Stimulated activated CD8-positive, alpha-beta memory T cell treated with anti-CD3 and anti-CD28 coated beads, Interleukin-4, amount 100 ng/mL, for 4 hours (primary cell): ENCODE results near the gene OGFOD3.
"Not testable (repeated sequence)": the region's sequence is repeated elsewhere in the genome, so short reads cannot be mapped to it uniquely, and the experiment has no call there.

Source experiments
- DNase-seq, 2 donors: peaks; one replicate each; pipeline ENCODE4 v3.0.0-alpha.2; 2020; ENCODE audit warnings: low read depth in 2 of 2, low spot score in 1 of 2

OGFOD3 gene

GRCh38 chr17:82418001-82418986, at the start of gene OGFOD3, which contains the start of gene HEXD:
Gene OGFOD3, minus strand, starts transcription at chr17:82418586. Its CDS starts 101 bp downstream, at chr17:82418485.
Gene HEXD, plus strand, starts transcription at chr17:82418347. Its CDS starts 1,453 bp downstream, at chr17:82419800.
- DNase-seq: peak; percentile 44 to 67

- DNase-seq: no peak
These were observed 46.7 kb upstream of the OGFOD3 start for GRCh38 chr17:82465023-82465603.

- DNase-seq: no peak
These were observed 46.2 kb upstream of the OGFOD3 start for GRCh38 chr17:82464567-82464929.

- DNase-seq: no peak
These were observed 45.7 kb upstream of the OGFOD3 start for GRCh38 chr17:82463925-82464566.

- DNase-seq: no peak
These were observed 45.0 kb upstream of the OGFOD3 start for GRCh38 chr17:82463391-82463790.

GRCh38 chr17:82461827-82462524, 43.6 kb upstream of the OGFOD3 start:
- DNase-seq: no peak

GRCh38 chr17:82459936-82460335, 41.5 kb upstream of the OGFOD3 start:
- DNase-seq: not testable (repeated sequence)

GRCh38 chr17:82458885-82459424, 40.6 kb upstream of the OGFOD3 start:
- no peak for DNase-seq

GRCh38 chr17:82458179-82458884, 39.9 kb upstream of the OGFOD3 start, which contains the start of gene NARF:
Gene NARF, plus strand, starts transcription at chr17:82458741. Its CDS starts 63 bp downstream, at chr17:82458804.
- DNase-seq: peak; percentile 88 to 94

- DNase-seq: no peak
These were observed 39.5 kb upstream of the OGFOD3 start for GRCh38 chr17:82457929-82458178.

- no peak for DNase-seq
These were observed 38.9 kb upstream of the OGFOD3 start for GRCh38 chr17:82457073-82457928.

- DNase-seq: not testable (repeated sequence)
These were observed 35.3 kb upstream of the OGFOD3 start for GRCh38 chr17:82453706-82454105.

GRCh38 chr17:82453151-82453550, 34.8 kb upstream of the OGFOD3 start:
- DNase-seq: not testable (repeated sequence)

GRCh38 chr17:82452162-82452561, 33.8 kb upstream of the OGFOD3 start:
- DNase-seq: no peak

- DNase-seq: peak; percentile 85 to 87
These were observed 32.1 kb upstream of the OGFOD3 start, which contains the start of gene CYBC1 for GRCh38 chr17:82450357-82451106. Gene CYBC1, minus strand, starts transcription at chr17:82450752. Its CDS starts 1,498 bp downstream, at chr17:82449254.

GRCh38 chr17:82449883-82450356, 31.5 kb upstream of the OGFOD3 start:
- DNase-seq: peak in 1 of 2 donors; percentile 17

GRCh38 chr17:82449131-82449882, 30.9 kb upstream of the OGFOD3 start:
- peak; percentile 44 to 66 for DNase-seq

GRCh38 chr17:82447876-82448275, 29.5 kb upstream of the OGFOD3 start:
- DNase-seq: no peak
